Measurements from ENCODE around the gene INTS1.

- TF ChIP-seq CTCF (IDR thresholded peaks at IDR 0.05) (no peak), ZNF281 (CRISPR knock-in tag; IDR thresholded peaks at IDR 0.05) (no peak), ATF2 (CRISPR knock-in tag; IDR thresholded peaks at IDR 0.05; ENCODE audit: borderline replicate concordance, low read depth) (no peak), USF2 (CRISPR knock-in tag; IDR thresholded peaks at IDR 0.05) (no peak), ESRRA (CRISPR knock-in tag; IDR thresholded peaks at IDR 0.05; ENCODE audit: borderline replicate concordance) (no peak), SP1 (CRISPR knock-in tag; conservative IDR thresholded peaks at IDR 0.05) (no peak), CDX4 (CRISPR knock-in tag; IDR thresholded peaks at IDR 0.05; ENCODE audit: borderline replicate concordance) (no peak), MAX (CRISPR knock-in tag; IDR thresholded peaks at IDR 0.05) (no peak), ETV6 (CRISPR knock-in tag; IDR thresholded peaks at IDR 0.05) (no peak), E2F4 (CRISPR knock-in tag; IDR thresholded peaks at IDR 0.05; ENCODE audit: borderline replicate concordance, low read depth) (no peak)
Measured at GRCh38 chr7:1431226-1431625, 73.0 kb downstream of the INTS1 start.
